ENCODE measurements around the gene CSNK1D.

Gene CSNK1D

DNA sequence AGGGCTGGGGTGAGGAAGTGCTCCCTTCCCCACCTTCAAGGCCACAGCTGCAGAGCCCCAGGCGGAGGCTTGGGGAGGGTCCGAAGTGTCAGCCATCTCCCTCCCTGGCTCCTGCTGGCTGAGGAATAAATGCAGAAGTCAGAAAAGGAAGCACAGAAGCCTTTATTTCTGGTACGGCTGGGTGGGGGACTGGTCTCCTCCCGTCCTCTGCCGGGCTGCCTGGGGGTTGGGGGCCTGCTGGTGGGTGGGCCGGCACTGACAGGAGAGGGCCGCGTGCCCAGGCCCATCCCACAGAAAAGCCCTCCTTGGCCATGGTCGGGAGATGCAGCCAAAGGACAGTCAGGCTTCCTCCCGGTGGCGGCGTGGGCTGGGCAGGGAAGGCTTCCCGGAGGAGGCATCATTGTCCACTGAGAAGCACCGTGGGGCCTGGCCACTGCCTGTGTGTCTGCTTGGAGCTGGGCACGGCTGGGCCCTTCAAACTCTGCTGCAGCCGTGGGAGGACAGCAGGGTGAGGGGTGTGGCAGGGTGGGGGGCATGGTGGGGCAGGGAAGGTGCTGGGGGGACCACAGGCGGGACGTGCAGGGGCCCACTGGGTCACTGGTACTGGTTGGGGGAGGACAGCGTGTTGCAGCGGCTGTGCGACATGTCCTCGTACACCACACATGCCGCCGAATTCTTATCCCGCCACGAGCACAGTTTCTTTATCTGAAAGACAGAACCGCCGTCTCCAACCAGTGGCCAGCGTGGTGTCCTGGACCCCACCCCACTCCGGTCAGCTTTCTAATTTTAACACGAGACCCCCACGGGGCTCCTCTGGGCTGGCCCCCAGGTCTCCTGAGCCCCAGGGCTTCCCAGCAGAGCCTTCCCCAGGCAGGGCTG is 41.5 kb upstream of the CSNK1D start:
- TF ChIP-seq, protein P1, sequence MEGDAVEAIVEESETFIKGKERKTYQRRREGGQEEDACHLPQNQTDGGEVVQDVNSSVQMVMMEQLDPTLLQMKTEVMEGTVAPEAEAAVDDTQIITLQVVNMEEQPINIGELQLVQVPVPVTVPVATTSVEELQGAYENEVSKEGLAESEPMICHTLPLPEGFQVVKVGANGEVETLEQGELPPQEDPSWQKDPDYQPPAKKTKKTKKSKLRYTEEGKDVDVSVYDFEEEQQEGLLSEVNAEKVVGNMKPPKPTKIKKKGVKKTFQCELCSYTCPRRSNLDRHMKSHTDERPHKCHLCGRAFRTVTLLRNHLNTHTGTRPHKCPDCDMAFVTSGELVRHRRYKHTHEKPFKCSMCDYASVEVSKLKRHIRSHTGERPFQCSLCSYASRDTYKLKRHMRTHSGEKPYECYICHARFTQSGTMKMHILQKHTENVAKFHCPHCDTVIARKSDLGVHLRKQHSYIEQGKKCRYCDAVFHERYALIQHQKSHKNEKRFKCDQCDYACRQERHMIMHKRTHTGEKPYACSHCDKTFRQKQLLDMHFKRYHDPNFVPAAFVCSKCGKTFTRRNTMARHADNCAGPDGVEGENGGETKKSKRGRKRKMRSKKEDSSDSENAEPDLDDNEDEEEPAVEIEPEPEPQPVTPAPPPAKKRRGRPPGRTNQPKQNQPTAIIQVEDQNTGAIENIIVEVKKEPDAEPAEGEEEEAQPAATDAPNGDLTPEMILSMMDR (IDR thresholded peaks at IDR 0.05; ENCODE audit: borderline replicate concordance, insufficient read depth, low read depth, low read length), result no peak
- no peak overlapping the region for H3K4me3 ChIP-seq (ENCODE audit: low read depth, low read length)

DNA sequence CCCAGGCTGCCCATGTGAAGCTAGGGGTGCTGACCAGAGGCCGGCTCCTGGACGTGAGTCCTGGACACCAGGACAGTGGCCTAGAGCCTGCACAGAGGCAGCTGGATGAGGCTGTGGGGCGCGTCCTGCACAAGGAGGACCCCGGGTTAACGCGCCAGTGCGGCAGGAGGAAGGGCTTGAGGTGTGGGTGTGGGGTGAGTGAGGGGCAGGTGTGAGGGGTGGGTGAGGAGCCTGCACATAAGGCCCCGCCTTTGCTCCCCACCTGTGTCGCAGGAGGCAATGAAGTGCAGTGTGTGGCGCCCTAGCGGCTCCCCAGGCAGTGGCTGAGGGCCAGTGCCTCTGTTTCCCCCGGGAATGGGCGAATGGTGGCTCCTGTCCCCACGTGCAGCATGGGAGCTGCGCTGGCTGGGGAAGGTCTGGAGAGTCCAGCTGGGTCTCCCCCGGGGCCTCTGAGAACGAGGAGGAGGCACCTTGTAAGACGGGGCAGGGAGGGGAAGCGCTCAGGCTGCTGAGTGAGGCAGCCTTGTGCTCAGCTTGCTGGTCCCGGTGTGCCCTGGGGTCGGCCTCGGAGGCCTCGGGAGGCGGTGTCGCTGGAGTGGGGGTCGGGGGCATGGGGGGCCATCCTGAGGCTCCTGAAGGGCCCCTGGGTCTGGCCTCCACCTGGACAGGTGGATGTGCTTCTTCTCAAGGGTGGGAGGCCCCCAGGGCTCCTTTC is 40.7 kb upstream of the CSNK1D start:
- H3K4me3 ChIP-seq (ENCODE audit: low read depth, low read length), result no peak overlapping the region
- TF ChIP-seq, protein P1 (IDR thresholded peaks at IDR 0.05; ENCODE audit: borderline replicate concordance, insufficient read depth, low read depth, low read length), result no peak

DNA sequence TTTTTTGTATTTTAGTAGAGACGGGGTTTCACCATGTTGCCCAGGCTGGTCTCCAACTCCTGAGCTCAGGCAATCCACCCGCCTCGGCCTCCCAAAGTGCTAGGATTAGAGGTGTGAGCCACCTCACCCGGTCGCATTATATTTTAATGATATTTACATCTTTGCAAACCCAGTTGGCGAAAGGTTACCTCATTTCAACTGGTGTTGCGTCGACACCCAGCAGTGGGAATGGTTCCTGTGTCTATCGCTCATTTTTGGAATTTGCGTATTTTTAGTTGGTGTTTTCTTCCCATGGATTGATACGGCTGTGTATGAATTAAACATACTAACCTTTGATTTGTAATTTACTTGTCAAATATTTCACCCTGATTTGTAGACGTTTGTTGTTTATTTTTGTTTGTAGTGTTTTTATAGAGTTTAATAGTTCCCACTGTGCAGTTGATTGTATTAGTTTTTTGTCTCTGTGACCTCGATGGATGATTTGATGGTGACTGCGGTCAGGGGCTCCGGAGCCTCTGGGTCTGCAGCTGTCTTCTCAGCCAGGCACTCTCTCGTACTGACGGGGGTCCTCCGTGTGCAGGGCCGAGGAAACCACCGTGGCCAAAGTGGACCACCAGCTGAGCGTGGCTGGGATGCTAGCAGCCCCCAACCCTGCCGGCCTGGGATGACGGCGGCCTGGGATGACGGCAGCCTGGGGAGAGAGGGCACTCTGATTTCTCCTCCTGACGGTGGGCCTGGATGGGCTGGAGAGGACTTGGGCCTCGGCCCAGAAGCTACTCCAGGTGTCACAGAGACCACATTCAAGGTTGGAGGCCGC is 39.9 kb upstream of the CSNK1D start:
- no peak overlapping the region for H3K4me3 ChIP-seq (ENCODE audit: low read depth, low read length)
- TF ChIP-seq, protein P1 (IDR thresholded peaks at IDR 0.05; ENCODE audit: borderline replicate concordance, insufficient read depth, low read depth, low read length), result no peak

DNA sequence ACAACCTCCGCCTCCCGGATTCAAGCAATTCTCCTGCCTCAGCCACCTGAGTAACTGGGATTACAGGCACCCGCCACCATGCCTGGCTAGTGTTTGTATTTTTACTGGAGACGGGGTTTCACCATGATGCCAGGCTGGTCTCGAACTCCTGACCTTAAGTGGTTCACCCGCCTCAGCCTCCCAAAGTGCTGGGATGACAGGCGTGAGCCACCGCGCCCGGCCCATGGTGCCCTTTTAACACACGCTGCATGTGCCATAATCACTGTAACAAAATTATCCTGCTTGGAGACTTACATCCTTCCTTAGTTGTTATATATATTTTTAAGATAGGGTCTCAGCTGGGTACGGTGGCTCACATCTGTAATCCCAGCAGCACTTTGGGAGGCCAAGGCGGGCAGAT is 38.5 kb upstream of the CSNK1D start:
- H3K4me3 ChIP-seq (ENCODE audit: low read depth, low read length), result no peak overlapping the region
- TF ChIP-seq, protein P1 (IDR thresholded peaks at IDR 0.05; ENCODE audit: borderline replicate concordance, insufficient read depth, low read depth, low read length), result no peak

DNA sequence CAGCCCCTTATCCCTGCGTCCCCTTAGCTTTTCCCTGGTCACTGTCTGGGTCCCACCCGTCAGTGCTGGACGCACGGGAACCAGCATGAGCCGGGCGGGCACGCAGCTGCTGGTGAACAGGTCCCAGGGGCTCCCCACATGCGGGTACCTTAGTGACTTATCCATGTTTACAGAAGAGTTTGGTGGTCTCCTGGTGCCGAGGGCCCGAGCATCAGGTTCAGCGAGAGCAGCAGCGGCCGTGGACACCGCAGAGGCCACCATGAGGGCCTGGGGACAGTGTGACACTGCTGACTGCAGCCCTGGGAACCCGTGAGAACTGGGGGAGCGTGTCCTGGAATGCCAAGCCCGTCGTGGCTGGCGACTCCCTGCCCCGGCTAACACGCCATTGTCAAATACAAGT is 37.4 kb upstream of the CSNK1D start:
- no peak overlapping the region for H3K4me3 ChIP-seq (ENCODE audit: low read depth, low read length)
- TF ChIP-seq, protein P1 (IDR thresholded peaks at IDR 0.05; ENCODE audit: borderline replicate concordance, insufficient read depth, low read depth, low read length), result no peak

DNA sequence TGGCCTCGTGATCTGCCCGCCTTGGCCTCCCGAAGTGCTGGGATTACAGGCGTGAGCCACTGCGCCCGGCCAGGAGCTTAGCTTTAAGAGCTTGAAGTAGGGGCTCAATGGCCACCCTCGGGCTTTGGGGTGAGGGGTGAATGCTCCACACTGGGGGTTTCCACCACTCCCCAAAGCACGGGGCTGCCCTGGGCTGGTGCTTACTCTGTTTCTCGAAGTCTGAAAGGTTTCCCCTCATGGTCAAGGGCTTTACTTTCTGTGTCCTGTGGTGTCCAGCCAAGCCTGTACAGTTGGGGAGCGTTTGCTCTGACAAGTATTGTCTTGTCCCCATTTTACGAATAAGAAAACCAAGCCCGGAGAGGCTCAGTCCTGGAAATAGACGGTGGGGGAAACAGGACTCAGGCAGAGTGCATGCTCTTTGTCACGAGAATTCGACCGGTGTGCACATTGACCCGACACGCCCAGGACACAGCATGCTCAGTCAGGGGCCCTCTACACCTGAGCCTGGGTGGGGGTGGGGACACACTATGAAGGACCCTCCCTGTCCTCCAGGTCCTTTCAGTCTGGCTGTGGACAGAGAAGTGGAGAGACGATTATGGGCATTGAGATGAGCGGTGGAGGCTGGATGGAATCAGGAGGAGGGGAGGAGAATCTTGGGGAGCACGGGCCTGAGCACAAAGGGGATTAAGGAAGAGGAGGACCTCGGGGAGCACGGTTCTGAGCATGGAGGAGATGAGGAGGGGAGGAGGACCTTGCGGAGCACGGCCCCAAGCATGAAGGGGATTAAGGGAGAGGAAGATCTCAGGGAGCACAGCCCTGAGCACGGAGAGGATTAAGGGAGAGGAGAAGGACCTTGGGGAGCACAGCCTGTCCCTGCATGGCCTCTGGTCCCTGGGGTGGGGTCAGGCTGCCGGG is 36.4 kb upstream of the CSNK1D start:
- H3K4me3 ChIP-seq (ENCODE audit: low read depth, low read length), result no peak overlapping the region
- TF ChIP-seq, protein P1 (IDR thresholded peaks at IDR 0.05; ENCODE audit: borderline replicate concordance, insufficient read depth, low read depth, low read length), result no peak
